ENCODE results near the gene KCND3.

- TF ChIP-seq CTCF (IDR thresholded peaks at IDR 0.05; ENCODE audit: extremely low read depth in 1 of 2, insufficient read depth in 1 of 2, low read depth in 1 of 2, low read length in 2 of 2) (no peak), GATA2 (IDR thresholded peaks at IDR 0.05; ENCODE audit: insufficient read depth, insufficient read length, low read depth, low read length) (no peak), POLR2A (IDR thresholded peaks at IDR 0.05; ENCODE audit: low read depth, low read length) (no peak), EZH2 (IDR thresholded peaks at IDR 0.05; ENCODE audit: borderline replicate concordance, low read depth, low read length, severe bottlenecking) (no peak), POLR2AphosphoS5 (IDR thresholded peaks at IDR 0.05; ENCODE audit: insufficient read depth, low read depth, low read length) (no peak), JUN (IDR thresholded peaks at IDR 0.05; ENCODE audit: borderline replicate concordance, insufficient read depth, insufficient read length, low read depth) (no peak)
- TF ChIP-seq, protein P1, sequence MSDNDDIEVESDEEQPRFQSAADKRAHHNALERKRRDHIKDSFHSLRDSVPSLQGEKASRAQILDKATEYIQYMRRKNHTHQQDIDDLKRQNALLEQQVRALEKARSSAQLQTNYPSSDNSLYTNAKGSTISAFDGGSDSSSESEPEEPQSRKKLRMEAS (IDR thresholded peaks at IDR 0.05; ENCODE audit: insufficient read depth, insufficient read length) = no peak
Observed at GRCh38 chr1:111998332-111998731, 8.9 kb upstream of the KCND3 start.

All from endothelial cell of umbilical vein (primary cell).